Liver (tissue), 9 donors: ENCODE results near the gene DUSP8. TPM values are rescaled to one million over a fixed set of nuclear protein-coding genes. Genes with fewer than 3 reads are reported as not detected.

ENCODE experiments used
- DNase-seq: peaks from one replicate; pipeline ENCODE4 v3.0.0-alpha.2; 2017; ENCODE audit warnings: low spot score
- H3K27ac ChIP-seq, 2 donors: one replicate each; pipeline ENCODE4 v1.7.0; 2013; ENCODE audit warnings: inconsistent platforms in 2 of 2, low read length in 2 of 2, control low read depth in 1 of 2, low read depth in 1 of 2, mild to moderate bottlenecking in 1 of 2
- H3K27me3 ChIP-seq, 4 donors: one replicate each; pipeline versions ENCODE4 v1.6.1 to v1.7.0; 2013; ENCODE audit warnings: low read length in 3 of 4, inconsistent platforms in 1 of 4, mild to moderate bottlenecking in 1 of 4, moderate library complexity in 1 of 4; ENCODE audit not compliant: control insufficient read depth in 4 of 4, insufficient read depth in 4 of 4
- H3K36me3 ChIP-seq, 4 donors: one replicate each; pipeline versions ENCODE4 v1.6.1 to v1.7.0; 2013; ENCODE audit warnings: low read length in 3 of 4, mild to moderate bottlenecking in 3 of 4, low read depth in 1 of 4, moderate library complexity in 1 of 4; ENCODE audit not compliant: control insufficient read depth in 4 of 4, insufficient read depth in 3 of 4
- H3K4me1 ChIP-seq, 4 donors: one replicate each; pipeline versions ENCODE4 v1.6.1 to v1.7.0; 2013; ENCODE audit warnings: low read length in 3 of 4, mild to moderate bottlenecking in 3 of 4, moderate library complexity in 1 of 4; ENCODE audit not compliant: control insufficient read depth in 4 of 4, insufficient read depth in 4 of 4
- H3K4me3 ChIP-seq, 3 donors: one replicate each; pipeline versions ENCODE4 v1.6.1 to v1.7.0; 2013; ENCODE audit warnings: low read length in 3 of 3, control low read depth in 1 of 3, low read depth in 1 of 3, mild to moderate bottlenecking in 1 of 3
- H3K9ac ChIP-seq, 2 donors: one replicate each; pipeline ENCODE4 v1.7.0; 2013; ENCODE audit warnings: low read length in 2 of 2, mild to moderate bottlenecking in 2 of 2, moderate library complexity in 2 of 2, control low read depth in 1 of 2, low read depth in 1 of 2
- H3K9me3 ChIP-seq, 4 donors: one replicate each; pipeline versions ENCODE4 v1.6.1 to v1.7.0; 2013; ENCODE audit warnings: low read length in 3 of 4; ENCODE audit not compliant: control insufficient read depth in 4 of 4
- ATF3 ChIP-seq: IDR thresholded peaks from 2 replicates; pipeline ENCODE4 v1.6.1; 2016; ENCODE audit warnings: antibody characterized with exemption
- CTCF ChIP-seq: fragments of 150-350 bp; IDR thresholded peaks from 2 replicates; pipeline ENCODE4 v1.5.1; 2017; ENCODE audit warnings: improper control_type of control experiment, low read depth, low read length; ENCODE audit not compliant: missing input control
- EGR1 ChIP-seq, 2 donors: IDR thresholded peaks; 2 replicates each; pipeline ENCODE4 v1.6.1; 2016 to 2018; ENCODE audit warnings: antibody characterized with exemption in 2 of 2, low read depth in 2 of 2
- FOXA1 ChIP-seq: IDR thresholded peaks from 2 replicates; pipeline ENCODE4 v1.6.1; 2016; ENCODE audit warnings: antibody characterized with exemption
- FOXA2 ChIP-seq: IDR thresholded peaks from 2 replicates; pipeline ENCODE4 v1.6.1; 2016; ENCODE audit warnings: antibody characterized with exemption
- GABPA ChIP-seq, 2 donors: IDR thresholded peaks in 1 of 2; conservative IDR thresholded peaks in 1 of 2; 2 replicates each; pipeline ENCODE4 v1.6.1; 2016; ENCODE audit warnings: antibody characterized with exemption in 2 of 2, mild to moderate bottlenecking in 1 of 2, moderate library complexity in 1 of 2
- HNF4A ChIP-seq, 2 donors: conservative IDR thresholded peaks; 2 replicates each; pipeline ENCODE4 v1.6.1; 2016; ENCODE audit warnings: antibody characterized with exemption in 2 of 2, mild to moderate bottlenecking in 2 of 2
- HNF4G ChIP-seq: IDR thresholded peaks from 2 replicates; pipeline ENCODE4 v1.6.1; 2016; ENCODE audit warnings: antibody characterized with exemption
- JUND ChIP-seq, 2 donors: IDR thresholded peaks; 2 replicates each; pipeline ENCODE4 v1.6.1; 2016; ENCODE audit warnings: antibody characterized with exemption in 2 of 2
- NR2F2 ChIP-seq: IDR thresholded peaks from 2 replicates; pipeline ENCODE4 v1.6.1; 2016; ENCODE audit warnings: antibody characterized with exemption
- RAD21 ChIP-seq, 2 donors: IDR thresholded peaks; 2 replicates each; pipeline ENCODE4 v1.6.1; 2016; ENCODE audit warnings: antibody characterized with exemption in 2 of 2, mild to moderate bottlenecking in 2 of 2
- REST ChIP-seq: IDR thresholded peaks from 2 replicates; pipeline ENCODE4 v1.6.1; 2016; ENCODE audit warnings: antibody characterized with exemption, mild to moderate bottlenecking
- RXRA ChIP-seq, 2 donors: IDR thresholded peaks; 2 replicates each; pipeline ENCODE4 v1.6.1; 2017 to 2018; ENCODE audit warnings: antibody characterized with exemption in 2 of 2, mild to moderate bottlenecking in 1 of 2
- SP1 ChIP-seq: IDR thresholded peaks from 2 replicates; pipeline ENCODE4 v1.6.1; 2018; ENCODE audit warnings: antibody characterized with exemption, mild to moderate bottlenecking
- TAF1 ChIP-seq: conservative IDR thresholded peaks from 2 replicates; pipeline ENCODE4 v1.6.1; 2016; ENCODE audit warnings: antibody characterized with exemption, mild to moderate bottlenecking
- YY1 ChIP-seq: IDR thresholded peaks from 2 replicates; pipeline ENCODE4 v1.6.1; 2016; ENCODE audit warnings: antibody characterized with exemption, mild to moderate bottlenecking
- WGBS: extraction: QIAGEN DNeasy Blood & Tissue Kit; methylation state at CpG from one replicate; pipeline ENCODE4 v1.1.7; 2013; 5-methylcytosine and 5-hydroxymethylcytosine counted together
- polyA plus RNA-seq, 2 donors: library from polyadenylated mRNA; stranded (reverse) in 1 of 2; unstranded in 1 of 2; fragments of 200-250 nt in 1 of 2; fragments of >200 nt in 1 of 2; fragmentation: Nextera tagmentation in 1 of 2; extraction: Ambion mirVana in 1 of 2; gene quantifications; one replicate each; pipeline versions ENCODE4 v1.2.1 to v1.2.3, GENCODE V29; 2013 to 2015
- total RNA-seq, 2 donors: library from RNA; depleted of rRNA; stranded (reverse); fragments of >200 nt; gene quantifications; one replicate each; pipeline ENCODE4 v1.2.3, GENCODE V29; 2014
- TF ChIP-seq, protein P1 (sequence below): IDR thresholded peaks from 2 replicates; pipeline ENCODE4 v1.6.1; 2016; ENCODE audit warnings: antibody characterized with exemption
- TF ChIP-seq, protein P2 (sequence below): IDR thresholded peaks from 2 replicates; pipeline ENCODE4 v1.6.1; 2016; ENCODE audit warnings: antibody characterized with exemption
- donor health status: healthy.
- donor health status: healthy.
- donor health status: healthy.
- donor health status: healthy.
- donor health status: healthy.

Gene DUSP8
- total and polyA plus RNA-seq, 4 donors = 0.06 to 0.33 (median 0.21) TPM

- Histone ChIP-seq H3K36me3 (no peaks in the 10 kb centered on the region), H3K27me3 (peaks cover 0 to 8% (median 0%) of the 10 kb centered on the region in 4 donors), H3K9ac (no peak overlapping the region), H3K9me3 (no peaks in the 10 kb centered on the region), H3K27ac (no peak overlapping the region), H3K4me3 (no peak overlapping the region), H3K4me1 (no peaks in the 10 kb centered on the region)
- no peak for DNase-seq
- 61% methylated on average over 10 of the region's 10 CpGs for WGBS
- TF ChIP-seq FOXA1 (no peak), GABPA (IDR thresholded peaks at IDR 0.05 in 1 of 2, conservative IDR thresholded peaks at IDR 0.05 in 1 of 2) (peak in 1 of 2 donors; percentile 24)
Observed at GRCh38 chr11:1619449-1619848, 47.4 kb upstream of the DUSP8 start.

- H3K36me3 ChIP-seq = no peaks in the 10 kb centered on the region
- H3K4me3 ChIP-seq = no peak overlapping the region
- H3K9me3 ChIP-seq = no peaks in the 10 kb centered on the region
- WGBS = 84% methylated on average over 10 of the region's 10 CpGs
- no peak overlapping the region for H3K9ac ChIP-seq
- DNase-seq = no peak
- no peak overlapping the region for H3K27ac ChIP-seq
- TF ChIP-seq, protein P1, sequence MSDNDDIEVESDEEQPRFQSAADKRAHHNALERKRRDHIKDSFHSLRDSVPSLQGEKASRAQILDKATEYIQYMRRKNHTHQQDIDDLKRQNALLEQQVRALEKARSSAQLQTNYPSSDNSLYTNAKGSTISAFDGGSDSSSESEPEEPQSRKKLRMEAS = no peak
- TF ChIP-seq TAF1 = no peak
- TF ChIP-seq JUND (IDR thresholded peaks at IDR 0.05) = no peak
- no peak for TF ChIP-seq YY1
- no peak for TF ChIP-seq FOXA1
- no peak for TF ChIP-seq GABPA (IDR thresholded peaks at IDR 0.05 in 1 of 2, conservative IDR thresholded peaks at IDR 0.05 in 1 of 2)
- no peak for TF ChIP-seq NR2F2
- TF ChIP-seq EGR1 (IDR thresholded peaks at IDR 0.05; ENCODE audit: low read depth in 2 of 2) = no peak
- no peak for TF ChIP-seq ATF3
- TF ChIP-seq, protein P2, sequence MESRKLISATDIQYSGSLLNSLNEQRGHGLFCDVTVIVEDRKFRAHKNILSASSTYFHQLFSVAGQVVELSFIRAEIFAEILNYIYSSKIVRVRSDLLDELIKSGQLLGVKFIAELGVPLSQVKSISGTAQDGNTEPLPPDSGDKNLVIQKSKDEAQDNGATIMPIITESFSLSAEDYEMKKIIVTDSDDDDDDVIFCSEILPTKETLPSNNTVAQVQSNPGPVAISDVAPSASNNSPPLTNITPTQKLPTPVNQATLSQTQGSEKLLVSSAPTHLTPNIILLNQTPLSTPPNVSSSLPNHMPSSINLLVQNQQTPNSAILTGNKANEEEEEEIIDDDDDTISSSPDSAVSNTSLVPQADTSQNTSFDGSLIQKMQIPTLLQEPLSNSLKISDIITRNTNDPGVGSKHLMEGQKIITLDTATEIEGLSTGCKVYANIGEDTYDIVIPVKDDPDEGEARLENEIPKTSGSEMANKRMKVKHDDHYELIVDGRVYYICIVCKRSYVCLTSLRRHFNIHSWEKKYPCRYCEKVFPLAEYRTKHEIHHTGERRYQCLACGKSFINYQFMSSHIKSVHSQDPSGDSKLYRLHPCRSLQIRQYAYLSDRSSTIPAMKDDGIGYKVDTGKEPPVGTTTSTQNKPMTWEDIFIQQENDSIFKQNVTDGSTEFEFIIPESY = no peak
- no peak for TF ChIP-seq RXRA (IDR thresholded peaks at IDR 0.05)
- no peak for TF ChIP-seq RAD21 (IDR thresholded peaks at IDR 0.05)
- TF ChIP-seq REST = no peak
- no peak for TF ChIP-seq HNF4A (conservative IDR thresholded peaks at IDR 0.05)
- no peak for TF ChIP-seq SP1
- TF ChIP-seq FOXA2 = no peak
- TF ChIP-seq CTCF = no peak
- TF ChIP-seq HNF4G = no peak
- H3K27me3 ChIP-seq = peaks cover 0 to 8% (median 0%) of the 10 kb centered on the region in 4 donors
- H3K4me1 ChIP-seq = no peaks in the 10 kb centered on the region
Observed at GRCh38 chr11:1618231-1618630, 46.2 kb upstream of the DUSP8 start.
